Neutrophil (primary cell): ENCODE results near the gene FBN1.

Source experiments
- H3K27ac ChIP-seq: fragments of 200-600 bp; sonication (generic); 2 replicates; pipeline ENCODE4 v1.5.1; 2016; ENCODE audit warnings: mild to moderate bottlenecking, moderate library complexity
- H3K27me3 ChIP-seq: fragments of 200-600 bp; sonication (generic); 2 replicates; pipeline ENCODE4 v1.6.0; 2016; ENCODE audit warnings: mild to moderate bottlenecking
- H3K36me3 ChIP-seq: fragments of 200-600 bp; sonication (generic); 2 replicates; pipeline ENCODE4 v1.5.1; 2017
- H3K4me1 ChIP-seq, 2 experiments: fragments of 200-600 bp in 1 of 2; sonication (generic) in 1 of 2; 1 replicate in 1 of 2; 2 replicates in 1 of 2; pipeline versions ENCODE4 v1.5.1 to v1.6.1; 2013 to 2016; ENCODE audit warnings: low read depth in 1 of 2, low read length in 1 of 2, mild to moderate bottlenecking in 1 of 2, moderate library complexity in 1 of 2; ENCODE audit not compliant: control insufficient read depth in 1 of 2, insufficient read depth in 1 of 2
- H3K4me3 ChIP-seq, 2 experiments: fragments of 200-600 bp in 1 of 2; sonication (generic) in 1 of 2; 1 replicate in 1 of 2; 2 replicates in 1 of 2; pipeline ENCODE4 v1.5.1; 2013 to 2016; ENCODE audit warnings: low read depth in 1 of 2, low read length in 1 of 2, mild to moderate bottlenecking in 1 of 2, moderate library complexity in 1 of 2
- H3K9me3 ChIP-seq: fragments of 200-600 bp; sonication (generic); 2 replicates; pipeline ENCODE4 v1.5.1; 2016
- CTCF ChIP-seq: fragments of 200-600 bp; sonication (generic); IDR thresholded peaks from 2 replicates; pipeline ENCODE4 v1.5.1; 2016; ENCODE audit warnings: antibody characterized with exemption

The FBN1 gene

GRCh38 chr15:48415036-48415886, 230.2 kb downstream of the FBN1 start:
- Histone ChIP-seq H3K4me3 (no peak overlapping the region), H3K4me1 (no peaks in the 10 kb centered on the region), H3K36me3 (peaks cover 84% of the 10 kb centered on the region), H3K9me3 (no peaks in the 10 kb centered on the region), H3K27me3 (no peaks in the 10 kb centered on the region), H3K27ac (no peak overlapping the region)
- no peak for TF ChIP-seq CTCF

- no peaks in the 10 kb centered on the region for H3K27me3 ChIP-seq
- H3K27ac ChIP-seq, result no peak overlapping the region
- H3K4me3 ChIP-seq, result no peak overlapping the region
- H3K36me3 ChIP-seq, result peaks cover 78% of the 10 kb centered on the region
- no peaks in the 10 kb centered on the region for H3K9me3 ChIP-seq
- no peaks in the 10 kb centered on the region for H3K4me1 ChIP-seq
- TF ChIP-seq CTCF, result no peak
These were observed 231.5 kb downstream of the FBN1 start for GRCh38 chr15:48414015-48414414.

GRCh38 chr15:48413304-48413703, 232.2 kb downstream of the FBN1 start:
- no peak overlapping the region for H3K4me3 ChIP-seq
- H3K4me1 ChIP-seq, result peaks cover 0 to 2% of the 10 kb centered on the region in 2 experiments
- H3K9me3 ChIP-seq, result no peaks in the 10 kb centered on the region
- no peak for TF ChIP-seq CTCF
- H3K27ac ChIP-seq, result no peak overlapping the region
- peaks cover 74% of the 10 kb centered on the region for H3K36me3 ChIP-seq
- H3K27me3 ChIP-seq, result no peaks in the 10 kb centered on the region

GRCh38 chr15:48411971-48412591, 233.4 kb downstream of the FBN1 start:
- TF ChIP-seq CTCF, result no peak
- Histone ChIP-seq H3K36me3 (peaks cover 72% of the 10 kb centered on the region), H3K4me1 (peaks cover 0 to 3% of the 10 kb centered on the region in 2 experiments), H3K27ac (no peak overlapping the region), H3K9me3 (no peaks in the 10 kb centered on the region), H3K27me3 (no peaks in the 10 kb centered on the region), H3K4me3 (no peak overlapping the region)

- H3K36me3 ChIP-seq, result peaks cover 50% of the 10 kb centered on the region
- no peaks in the 10 kb centered on the region for H3K9me3 ChIP-seq
- no peak for TF ChIP-seq CTCF
- no peaks in the 10 kb centered on the region for H3K27me3 ChIP-seq
- H3K4me1 ChIP-seq, result peaks cover 0 to 3% of the 10 kb centered on the region in 2 experiments
- H3K27ac ChIP-seq, result no peak overlapping the region
- H3K4me3 ChIP-seq, result no peak overlapping the region
These were observed 235.9 kb downstream of the FBN1 start for GRCh38 chr15:48409623-48410022.
